ENCODE results near the gene PRPS1. TPM values are rescaled to one million over a fixed set of nuclear protein-coding genes. Genes with fewer than 3 reads are reported as not detected.
A peak's percentile ranks its signal among the peaks of the same experiment; 100 is the strongest.

PRPS1 gene
- total RNA-seq, 6 experiments from 2014 or later = 67.8 to 78.6 (median 73.7) TPM

DNA sequence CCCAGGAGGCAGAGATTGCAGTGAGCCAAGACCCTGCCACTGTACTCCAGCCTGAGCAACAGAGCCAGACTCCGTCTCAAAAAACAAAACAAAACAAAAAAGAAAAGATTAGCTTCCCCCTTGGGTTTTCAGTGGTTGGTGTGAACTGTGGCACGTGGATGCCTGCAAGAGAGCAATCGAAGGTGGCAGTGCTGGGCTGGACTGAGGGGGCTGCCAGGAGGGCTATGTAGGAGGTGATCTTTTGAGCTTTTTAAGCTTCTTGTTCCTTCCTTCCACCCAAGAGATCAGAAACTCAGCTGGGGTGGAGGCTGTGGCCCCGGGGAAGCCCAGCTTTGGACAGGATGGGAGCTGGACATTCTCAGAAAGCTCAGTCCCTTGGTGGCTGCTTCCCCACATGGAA is 49.6 kb downstream of the PRPS1 start:
- H3K4me3 Mint-ChIP-seq = no peak overlapping the region
- H3K27ac Mint-ChIP-seq = no peak overlapping the region
- no peaks in the 10 kb centered on the region; the same call in 1 of the 2 replicates for H3K9me3 Mint-ChIP-seq

DNA sequence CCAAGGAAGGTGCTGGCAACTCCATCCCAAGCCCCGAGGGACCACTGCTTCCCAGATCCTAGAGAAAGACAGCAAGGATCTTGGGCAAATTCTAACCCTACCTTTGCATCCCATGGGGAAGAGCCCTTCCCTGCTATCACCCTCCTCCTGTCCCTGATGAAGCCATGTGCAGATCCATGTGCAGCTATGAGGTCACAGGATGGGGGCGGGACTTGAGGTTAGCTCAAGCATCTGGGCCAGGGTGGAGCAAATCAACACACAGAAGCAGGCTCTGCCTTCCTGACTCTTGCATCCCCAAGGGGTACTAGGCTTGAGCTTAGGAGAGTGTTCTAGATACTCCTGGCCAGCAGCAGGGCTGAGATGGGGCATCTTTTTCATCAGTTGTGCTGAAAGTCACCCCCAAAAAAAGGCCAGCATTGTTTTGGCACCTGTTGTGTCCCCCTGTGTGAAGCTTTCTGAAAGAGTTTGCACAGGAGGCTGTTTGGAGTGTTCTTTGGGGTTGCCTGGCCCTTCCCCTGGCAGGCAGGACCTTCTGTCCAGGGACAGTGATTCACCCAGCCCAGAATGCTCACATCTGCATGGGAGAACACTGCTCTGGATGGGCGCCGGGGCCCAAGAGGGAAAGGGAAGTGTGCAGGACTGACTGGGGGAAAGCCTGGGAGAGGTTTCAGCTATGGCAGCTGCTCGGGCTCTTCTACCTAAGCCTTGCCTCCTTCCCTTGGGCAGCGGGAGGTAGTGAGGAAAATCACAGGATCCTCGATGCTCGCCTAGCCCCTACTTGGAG is 50.8 kb downstream of the PRPS1 start:
- H3K9me3 Mint-ChIP-seq = no peaks in the 10 kb centered on the region; the same call in 1 of the 2 replicates
- H3K4me3 Mint-ChIP-seq = no peak overlapping the region
- peaks cover 29% of the 10 kb centered on the region for H3K4me1 Mint-ChIP-seq (ENCODE audit: low read depth)
- peak; percentile 11 for DNase-seq
- no peaks in the 10 kb centered on the region for H3K36me3 Mint-ChIP-seq (ENCODE audit: low read depth)
- peaks cover 10% of the 10 kb centered on the region for H3K27me3 Mint-ChIP-seq (ENCODE audit: insufficient read depth)
- TF ChIP-seq CTCF (IDR thresholded peaks at IDR 0.05) = no peak
- no peak overlapping the region for H3K27ac Mint-ChIP-seq

More for the DNA sequence above, 49.6 kb downstream of the PRPS1 start:
- TF ChIP-seq CTCF (IDR thresholded peaks at IDR 0.05) = no peak
- Mint-ChIP-seq H3K27me3 (ENCODE audit: insufficient read depth) (peaks cover 7% of the 10 kb centered on the region), H3K4me1 (ENCODE audit: low read depth) (peaks cover 29% of the 10 kb centered on the region), H3K36me3 (ENCODE audit: low read depth) (no peaks in the 10 kb centered on the region)
- DNase-seq = no peak

DNA sequence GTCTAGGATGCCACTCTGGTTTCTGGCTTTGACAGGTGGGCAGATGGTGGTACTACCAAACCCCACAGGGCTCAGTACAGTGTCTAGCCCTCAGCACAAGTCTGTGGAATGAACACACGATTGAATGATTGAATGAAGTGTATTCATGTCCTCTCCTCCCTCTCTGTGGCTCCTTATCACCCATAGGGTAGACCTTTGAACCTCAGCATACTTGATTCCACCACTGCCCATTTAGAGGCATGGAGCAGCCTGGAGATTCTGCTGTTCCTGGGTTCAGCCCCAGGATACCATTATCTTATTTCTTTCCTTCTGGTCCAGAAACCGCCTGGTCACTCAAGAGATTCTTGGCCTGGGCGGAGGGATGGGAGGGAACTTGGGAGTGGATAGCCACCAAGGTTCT is 53.9 kb downstream of the PRPS1 start:
- no peak for DNase-seq
- Mint-ChIP-seq H3K4me1 (ENCODE audit: low read depth) (peaks cover 7% of the 10 kb centered on the region), H3K27ac (no peak overlapping the region), H3K9me3 (no peaks in the 10 kb centered on the region; the same call in 1 of the 2 replicates), H3K36me3 (ENCODE audit: low read depth) (no peaks in the 10 kb centered on the region), H3K27me3 (ENCODE audit: insufficient read depth) (peaks cover 10% of the 10 kb centered on the region), H3K4me3 (no peak overlapping the region)
- no peak for TF ChIP-seq CTCF (IDR thresholded peaks at IDR 0.05)

GRCh38 chrX:107683124-107683895 is 55.0 kb downstream of the PRPS1 start:
- no peaks in the 10 kb centered on the region; the same call in 1 of the 2 replicates for H3K9me3 Mint-ChIP-seq
- peaks cover 13% of the 10 kb centered on the region for H3K27me3 Mint-ChIP-seq (ENCODE audit: insufficient read depth)
- H3K27ac Mint-ChIP-seq = no peak overlapping the region
- no peak for DNase-seq
- no peak overlapping the region for H3K4me3 Mint-ChIP-seq
- no peaks in the 10 kb centered on the region for H3K36me3 Mint-ChIP-seq (ENCODE audit: low read depth)
- TF ChIP-seq CTCF (IDR thresholded peaks at IDR 0.05) = no peak
- H3K4me1 Mint-ChIP-seq (ENCODE audit: low read depth) = peaks cover 6% of the 10 kb centered on the region; the same call in 1 of the 2 replicates

- H3K27ac Mint-ChIP-seq = no peak overlapping the region
- no peak for TF ChIP-seq CTCF (IDR thresholded peaks at IDR 0.05)
- peaks cover 6% of the 10 kb centered on the region; the same call in 1 of the 2 replicates for H3K4me1 Mint-ChIP-seq (ENCODE audit: low read depth)
- H3K9me3 Mint-ChIP-seq = no peaks in the 10 kb centered on the region; the same call in 1 of the 2 replicates
- DNase-seq = no peak
- H3K36me3 Mint-ChIP-seq (ENCODE audit: low read depth) = no peaks in the 10 kb centered on the region
- peaks cover 16% of the 10 kb centered on the region for H3K27me3 Mint-ChIP-seq (ENCODE audit: insufficient read depth)
- H3K4me3 Mint-ChIP-seq = no peak overlapping the region
Observed at GRCh38 chrX:107683931-107684330, 55.6 kb downstream of the PRPS1 start.

Data from HFFc6 (cell line).